KMS-11 (cell line): ENCODE data around the gene G2E3.

Experiments used
- H2AFZ ChIP-seq: fragments of 200-600 bp; sonication (generic); 2 replicates; pipeline ENCODE4 v1.6.1; 2016; ENCODE audit warnings: antibody characterized with exemption, mixed run types, low read depth
- H3K27ac ChIP-seq: fragments of 200-600 bp; sonication (generic); 2 replicates; pipeline ENCODE4 v1.6.1; 2016; ENCODE audit warnings: mild to moderate bottlenecking, mixed run types
- H3K27me3 ChIP-seq: fragments of 200-600 bp; sonication (generic); 2 replicates; pipeline ENCODE4 v1.6.1; 2017; ENCODE audit warnings: mild to moderate bottlenecking, low read depth, mixed run types, moderate library complexity; ENCODE audit not compliant: insufficient read depth
- H3K36me3 ChIP-seq: fragments of 200-600 bp; sonication (generic); 2 replicates; pipeline ENCODE4 v1.6.1; 2017; ENCODE audit warnings: mild to moderate bottlenecking, mixed run types; ENCODE audit not compliant: insufficient read depth
- H3K4me1 ChIP-seq: fragments of 200-600 bp; sonication (generic); 2 replicates; pipeline ENCODE4 v1.6.1; 2016; ENCODE audit warnings: mild to moderate bottlenecking, low read depth, mixed run types; ENCODE audit not compliant: poor library complexity, severe bottlenecking
- H3K4me2 ChIP-seq: fragments of 200-600 bp; sonication (generic); 2 replicates; pipeline ENCODE4 v1.7.0; 2016; ENCODE audit warnings: mild to moderate bottlenecking, mixed run types
- H3K4me3 ChIP-seq: fragments of 200-600 bp; sonication (generic); IDR thresholded peaks from 2 replicates; pipeline ENCODE4 v1.6.1; 2017; ENCODE audit warnings: low read depth, low read length, mixed read lengths; ENCODE audit not compliant: insufficient read depth
- H3K79me2 ChIP-seq: fragments of 200-600 bp; sonication (generic); 2 replicates; pipeline ENCODE4 v1.6.1; 2016; ENCODE audit warnings: low read depth, mixed run types; ENCODE audit not compliant: insufficient read depth
- H3K9ac ChIP-seq: fragments of 200-600 bp; sonication (generic); 2 replicates; pipeline ENCODE4 v1.6.1; 2016; ENCODE audit warnings: mild to moderate bottlenecking, mixed run types
- H4K20me1 ChIP-seq: fragments of 200-600 bp; sonication (generic); 2 replicates; pipeline ENCODE4 v1.6.1; 2016; ENCODE audit warnings: mild to moderate bottlenecking, mixed run types; ENCODE audit not compliant: insufficient read depth
- TF ChIP-seq, protein P1 (sequence below): fragments of 200-600 bp; sonication (generic); conservative IDR thresholded peaks from 2 replicates; pipeline ENCODE4 v1.6.1; 2017; ENCODE audit warnings: low read depth, mild to moderate bottlenecking, antibody characterized with exemption, low read length, moderate library complexity, mixed read lengths

G2E3 gene

DNA sequence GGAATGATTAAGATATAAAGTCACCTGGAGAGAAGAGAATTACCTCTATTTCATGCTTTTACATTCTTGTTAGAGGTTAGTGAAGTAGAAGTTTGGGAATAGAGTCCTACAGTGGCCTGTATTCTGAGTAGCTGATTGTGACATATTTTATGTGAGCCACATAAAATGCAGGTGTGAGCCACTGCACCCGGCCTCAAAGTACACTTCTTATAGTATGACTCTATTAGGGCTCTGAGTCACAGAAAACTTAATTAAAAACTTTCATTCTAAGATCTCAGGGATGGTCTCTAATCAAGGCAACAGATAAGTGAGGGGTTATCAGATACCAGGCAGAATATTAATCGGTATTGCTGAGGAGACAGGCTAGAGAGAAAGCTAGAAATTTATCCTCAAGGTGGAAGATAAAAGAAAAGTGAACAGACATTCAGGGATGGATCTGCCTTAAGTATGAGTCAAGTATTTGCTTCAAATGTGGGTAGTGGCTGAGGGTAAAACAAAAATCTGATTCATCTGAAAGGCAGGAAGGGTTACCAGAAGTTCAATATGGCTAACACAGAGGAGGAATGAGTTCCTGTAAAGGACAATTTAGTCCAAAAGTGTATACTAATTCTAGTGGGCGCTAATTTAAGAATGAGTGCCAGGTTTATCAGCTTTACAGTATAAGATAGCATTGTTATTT is 5.5 kb upstream of the G2E3 start:
- H3K4me1 ChIP-seq = no peaks in the 10 kb centered on the region
- no peaks in the 10 kb centered on the region for H4K20me1 ChIP-seq
- no peaks in the 10 kb centered on the region for H3K27me3 ChIP-seq
- no peak overlapping the region for H3K4me3 ChIP-seq
- H3K36me3 ChIP-seq = no peaks in the 10 kb centered on the region
- TF ChIP-seq, protein P1, sequence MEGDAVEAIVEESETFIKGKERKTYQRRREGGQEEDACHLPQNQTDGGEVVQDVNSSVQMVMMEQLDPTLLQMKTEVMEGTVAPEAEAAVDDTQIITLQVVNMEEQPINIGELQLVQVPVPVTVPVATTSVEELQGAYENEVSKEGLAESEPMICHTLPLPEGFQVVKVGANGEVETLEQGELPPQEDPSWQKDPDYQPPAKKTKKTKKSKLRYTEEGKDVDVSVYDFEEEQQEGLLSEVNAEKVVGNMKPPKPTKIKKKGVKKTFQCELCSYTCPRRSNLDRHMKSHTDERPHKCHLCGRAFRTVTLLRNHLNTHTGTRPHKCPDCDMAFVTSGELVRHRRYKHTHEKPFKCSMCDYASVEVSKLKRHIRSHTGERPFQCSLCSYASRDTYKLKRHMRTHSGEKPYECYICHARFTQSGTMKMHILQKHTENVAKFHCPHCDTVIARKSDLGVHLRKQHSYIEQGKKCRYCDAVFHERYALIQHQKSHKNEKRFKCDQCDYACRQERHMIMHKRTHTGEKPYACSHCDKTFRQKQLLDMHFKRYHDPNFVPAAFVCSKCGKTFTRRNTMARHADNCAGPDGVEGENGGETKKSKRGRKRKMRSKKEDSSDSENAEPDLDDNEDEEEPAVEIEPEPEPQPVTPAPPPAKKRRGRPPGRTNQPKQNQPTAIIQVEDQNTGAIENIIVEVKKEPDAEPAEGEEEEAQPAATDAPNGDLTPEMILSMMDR = no peak
- no peaks in the 10 kb centered on the region for H3K79me2 ChIP-seq
- no peak overlapping the region for H3K4me2 ChIP-seq
- H3K9ac ChIP-seq = no peak overlapping the region
- no peak overlapping the region for H2AFZ ChIP-seq
- no peak overlapping the region for H3K27ac ChIP-seq

DNA sequence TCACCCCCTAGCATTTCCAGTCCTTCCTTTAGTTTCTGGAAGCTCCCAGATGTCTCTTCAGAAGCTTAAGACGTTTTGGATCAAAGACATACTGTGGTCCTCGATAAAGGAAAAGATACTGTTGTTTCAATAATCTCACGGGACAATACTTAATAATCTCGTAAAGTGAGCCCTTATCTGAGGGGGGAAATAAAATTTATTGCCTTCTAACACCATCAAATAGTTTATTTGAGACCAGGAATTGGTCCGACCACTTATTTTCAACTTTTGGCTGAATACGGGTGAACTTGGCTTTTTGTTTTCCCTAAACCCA is 640 bp upstream of the G2E3 start:
- Histone ChIP-seq H3K9ac (peak overlapping the region; percentile 74; the same call in 1 of the 2 replicates), H4K20me1 (no peaks in the 10 kb centered on the region; the same call in 1 of the 2 replicates), H3K4me1 (peaks cover 13% of the 10 kb centered on the region), H2AFZ (peak overlapping the region; percentile 77), H3K27me3 (no peaks in the 10 kb centered on the region), H3K27ac (no peak overlapping the region; the same call in 1 of the 2 replicates), H3K4me3 (no peak overlapping the region), H3K36me3 (no peaks in the 10 kb centered on the region), H3K4me2 (peak overlapping the region; percentile 67), H3K79me2 (peaks cover 36% of the 10 kb centered on the region)
- TF ChIP-seq, protein P1 = no peak

DNA sequence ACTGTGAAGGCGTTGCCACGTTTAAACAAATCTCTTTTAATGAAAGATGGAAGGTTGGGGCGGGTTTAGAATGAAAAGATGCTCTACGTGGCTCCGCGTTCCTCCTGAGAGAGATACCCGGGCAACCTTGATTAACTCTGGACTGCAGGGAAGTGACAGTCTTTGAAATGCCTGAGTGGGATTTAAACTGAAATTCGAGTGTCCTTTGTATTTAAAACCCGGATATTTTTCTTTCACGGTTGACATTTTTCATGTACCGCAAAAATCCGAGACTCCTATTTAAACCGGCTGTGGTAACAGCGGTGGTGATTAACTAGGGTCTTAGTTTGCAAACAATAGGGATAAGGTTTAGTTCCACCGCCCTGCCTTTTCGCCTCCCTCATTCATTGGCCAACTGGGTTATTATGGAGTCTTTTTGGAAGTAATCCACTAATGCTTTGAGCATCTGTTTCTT is 707 bp downstream of the G2E3 start:
- H3K4me2 ChIP-seq = peak overlapping the region; percentile 80
- H3K4me3 ChIP-seq = no peak overlapping the region
- H2AFZ ChIP-seq = peak overlapping the region; percentile 77
- peak overlapping the region; percentile 74; the same call in 1 of the 2 replicates for H3K9ac ChIP-seq
- no peaks in the 10 kb centered on the region for H3K36me3 ChIP-seq
- H3K27me3 ChIP-seq = no peaks in the 10 kb centered on the region
- H3K27ac ChIP-seq = peak overlapping the region; percentile 72
- peaks cover 13% of the 10 kb centered on the region for H3K4me1 ChIP-seq
- H4K20me1 ChIP-seq = no peaks in the 10 kb centered on the region; the same call in 1 of the 2 replicates
- peaks cover 50% of the 10 kb centered on the region for H3K79me2 ChIP-seq
- TF ChIP-seq, protein P1 = no peak

DNA sequence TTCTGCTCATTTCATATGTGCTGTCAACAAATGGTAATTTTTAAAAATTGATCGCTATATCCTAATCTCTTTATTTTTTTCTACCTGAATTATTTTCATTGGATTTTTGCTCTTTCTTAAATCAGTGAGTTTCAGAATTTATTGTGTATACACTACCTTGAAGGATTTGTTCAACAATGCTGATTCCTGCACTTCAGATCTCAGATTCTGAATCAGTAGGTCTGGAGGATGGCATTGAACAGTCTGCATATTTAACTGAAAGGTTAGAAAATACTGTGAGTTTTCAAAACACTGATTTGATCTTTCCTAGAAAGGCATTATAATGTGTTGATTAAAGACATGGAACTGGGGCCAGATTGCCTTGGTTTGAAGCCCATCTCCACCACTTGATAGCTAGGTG is 1.6 kb downstream of the G2E3 start:
- Histone ChIP-seq H3K36me3 (no peaks in the 10 kb centered on the region), H4K20me1 (no peaks in the 10 kb centered on the region; the same call in 1 of the 2 replicates), H3K4me2 (peak overlapping the region; percentile 80), H3K79me2 (peaks cover 59% of the 10 kb centered on the region), H3K9ac (no peak overlapping the region), H3K27me3 (no peaks in the 10 kb centered on the region), H3K4me1 (peaks cover 13% of the 10 kb centered on the region), H3K4me3 (no peak overlapping the region), H3K27ac (no peak overlapping the region), H2AFZ (no peak overlapping the region)
- TF ChIP-seq, protein P1 = no peak
